SK-N-SH treated with all-trans-retinoic acid at 6 μM for 48 hours (cell line): Measurements from ENCODE around the gene ZNF730.

Source experiments
- ARNTL ChIP-seq: fragments of 450-650 bp; formaldehyde crosslinking; IDR thresholded peaks from 2 replicates; pipeline ENCODE4 v1.5.0; 2020; ENCODE audit warnings: low read depth, mild to moderate bottlenecking, moderate library complexity, borderline replicate concordance
- BACH2 ChIP-seq: fragments of 250-450 bp; sonication (Bioruptor Pico); IDR thresholded peaks from 2 replicates; pipeline ENCODE4 v1.9.0; 2021; ENCODE audit warnings: mild to moderate bottlenecking, borderline replicate concordance
- CREB5 ChIP-seq: fragments of 250-450 bp; sonication (Bioruptor Pico); IDR thresholded peaks from 2 replicates; pipeline ENCODE4 v1.5.1; 2020; ENCODE audit warnings: low read depth, mild to moderate bottlenecking, moderate library complexity
- CSDC2 ChIP-seq: fragments of 250-450 bp; sonication (Bioruptor Pico); IDR thresholded peaks from 2 replicates; pipeline ENCODE4 v1.5.0; 2020; ENCODE audit warnings: mild to moderate bottlenecking, moderate library complexity
- ISL1 ChIP-seq: fragments of 250-450 bp; sonication (Bioruptor Pico); IDR thresholded peaks from 2 replicates; pipeline ENCODE4 v2.1.2; 2022; ENCODE audit warnings: mild to moderate bottlenecking, moderate library complexity
- PATZ1 ChIP-seq: fragments of 250-450 bp; sonication (Bioruptor Pico); IDR thresholded peaks from 2 replicates; pipeline ENCODE4 v1.8.0; 2020; ENCODE audit warnings: mild to moderate bottlenecking, moderate library complexity, borderline replicate concordance
- POU6F1 ChIP-seq: fragments of 250-450 bp; sonication (Bioruptor Pico); IDR thresholded peaks from 2 replicates; pipeline ENCODE4 v1.8.0; 2021; ENCODE audit warnings: low read depth, mild to moderate bottlenecking, moderate library complexity, borderline replicate concordance
- PPARA ChIP-seq: fragments of 250-450 bp; sonication (Bioruptor Pico); IDR thresholded peaks from 2 replicates; pipeline ENCODE4 v1.5.0; 2020; ENCODE audit warnings: mild to moderate bottlenecking, borderline replicate concordance
- SNAI2 ChIP-seq: fragments of 250-450 bp; sonication (Bioruptor Pico); IDR thresholded peaks from 2 replicates; pipeline ENCODE4 v1.5.0; 2020; ENCODE audit warnings: mild to moderate bottlenecking, moderate library complexity
- TOX ChIP-seq: fragments of 250-450 bp; sonication (Bioruptor Pico); IDR thresholded peaks from 2 replicates; pipeline ENCODE4 v1.8.0; 2021; ENCODE audit warnings: mild to moderate bottlenecking, moderate library complexity, borderline replicate concordance
- ZFP3 ChIP-seq: fragments of 250-450 bp; sonication (Bioruptor Pico); IDR thresholded peaks from 2 replicates; pipeline ENCODE4 v1.5.0; 2020; ENCODE audit warnings: mild to moderate bottlenecking, moderate library complexity
- ZFP30 ChIP-seq: fragments of 450-650 bp; formaldehyde crosslinking; IDR thresholded peaks from 2 replicates; pipeline ENCODE4 v1.5.0; 2022; ENCODE audit warnings: mild to moderate bottlenecking, moderate library complexity
- ZNF70 ChIP-seq: fragments of 450-650 bp; formaldehyde crosslinking; IDR thresholded peaks from 2 replicates; pipeline ENCODE4 v1.5.0; 2020; ENCODE audit warnings: mild to moderate bottlenecking, moderate library complexity
- ZNF8 ChIP-seq: fragments of 450-650 bp; formaldehyde crosslinking; IDR thresholded peaks from 2 replicates; pipeline ENCODE4 v1.5.0; 2020; ENCODE audit warnings: mild to moderate bottlenecking, moderate library complexity

- TF ChIP-seq ZFP30 (CRISPR knock-in tag) (no peak), PATZ1 (CRISPR knock-in tag) (no peak), ZFP3 (CRISPR knock-in tag) (no peak), BACH2 (no peak), ZNF70 (CRISPR knock-in tag) (no peak), ISL1 (CRISPR knock-in tag) (no peak), ZNF8 (no peak), CREB5 (CRISPR knock-in tag) (no peak), POU6F1 (no peak), CSDC2 (CRISPR knock-in tag) (no peak), TOX (no peak), SNAI2 (CRISPR knock-in tag) (no peak), PPARA (CRISPR knock-in tag) (no peak), ARNTL (CRISPR knock-in tag) (no peak)
Observed at GRCh38 chr19:23183251-23183650, 66.4 kb downstream of the ZNF730 start.
